ENCODE results near the gene ATAD3B. TPM values are rescaled to one million over a fixed set of nuclear protein-coding genes. Genes with fewer than 3 reads are reported as not detected.
"Not testable (repeated sequence)": the region's sequence is repeated elsewhere in the genome, so short reads cannot be mapped to it uniquely, and the experiment has no call there.

ATAD3B gene
- polyA plus RNA-seq, 1 donor (not counting 4 experiments of a cell fraction or from before 2014, with no cell fraction given), result 20.6 TPM

DNA sequence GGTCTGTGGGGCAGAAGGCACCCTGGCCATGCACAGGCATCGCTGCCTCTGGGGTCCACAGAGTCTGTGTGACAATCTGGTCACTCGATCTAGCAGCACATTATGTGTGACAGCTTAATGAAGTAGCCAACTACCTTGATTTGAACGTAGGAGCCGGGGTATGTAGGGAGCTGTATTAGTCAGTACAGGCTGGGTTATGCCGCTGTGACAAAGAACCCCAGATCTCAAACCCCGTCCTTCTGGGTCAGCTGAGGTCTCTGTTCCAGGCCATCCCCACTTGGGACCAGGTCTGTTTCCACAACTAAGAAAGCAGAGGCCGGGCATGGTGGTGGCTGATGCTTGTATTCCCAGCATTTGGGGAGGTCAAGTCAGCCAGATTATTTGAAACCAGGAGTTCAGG, 8.3 kb upstream of the ATAD3B start:
- Histone ChIP-seq H3K4me1 (ENCODE audit: control insufficient read depth, extremely low read depth, insufficient read depth, low read length) (peaks cover 12% of the 10 kb centered on the region), H3K36me3 (ENCODE audit: control insufficient read depth in 2 of 2, extremely low read depth in 1 of 2, insufficient read depth in 2 of 2, low read length in 2 of 2) (no peaks in the 10 kb centered on the region), H4K20me1 (ENCODE audit: control insufficient read depth, extremely low read depth, insufficient read depth, low read length) (no peaks in the 10 kb centered on the region), H3K9me1 (ENCODE audit: control insufficient read depth, extremely low read depth, insufficient read depth, low read length) (no peaks in the 10 kb centered on the region), H3K27me3 (ENCODE audit: control insufficient read depth, extremely low read depth, insufficient read depth, low read length) (no peaks in the 10 kb centered on the region), H3K4me3 (ENCODE audit: control insufficient read depth in 2 of 3, extremely low read depth in 1 of 3, insufficient read depth in 2 of 3, low read depth in 1 of 3, low read length in 3 of 3) (no peak overlapping the region), H2AFZ (ENCODE audit: control insufficient read depth, low read length) (no peak overlapping the region), H3K4me2 (ENCODE audit: control insufficient read depth, extremely low read depth, insufficient read depth, low read depth, low read length) (no peak overlapping the region), H3K79me2 (ENCODE audit: control insufficient read depth, insufficient read depth, low read length) (no peaks in the 10 kb centered on the region), H3K27ac (ENCODE audit: control insufficient read depth, insufficient read depth, low read length) (no peak overlapping the region), H3K9ac (ENCODE audit: control insufficient read depth, extremely low read depth, insufficient read depth, low read length) (no peak overlapping the region), H3K9me3 (ENCODE audit: control insufficient read depth, low read depth, low read length) (no peaks in the 10 kb centered on the region)
- no peak for TF ChIP-seq EZH2 (IDR thresholded peaks at IDR 0.05; ENCODE audit: low read length)
- TF ChIP-seq, protein P1, sequence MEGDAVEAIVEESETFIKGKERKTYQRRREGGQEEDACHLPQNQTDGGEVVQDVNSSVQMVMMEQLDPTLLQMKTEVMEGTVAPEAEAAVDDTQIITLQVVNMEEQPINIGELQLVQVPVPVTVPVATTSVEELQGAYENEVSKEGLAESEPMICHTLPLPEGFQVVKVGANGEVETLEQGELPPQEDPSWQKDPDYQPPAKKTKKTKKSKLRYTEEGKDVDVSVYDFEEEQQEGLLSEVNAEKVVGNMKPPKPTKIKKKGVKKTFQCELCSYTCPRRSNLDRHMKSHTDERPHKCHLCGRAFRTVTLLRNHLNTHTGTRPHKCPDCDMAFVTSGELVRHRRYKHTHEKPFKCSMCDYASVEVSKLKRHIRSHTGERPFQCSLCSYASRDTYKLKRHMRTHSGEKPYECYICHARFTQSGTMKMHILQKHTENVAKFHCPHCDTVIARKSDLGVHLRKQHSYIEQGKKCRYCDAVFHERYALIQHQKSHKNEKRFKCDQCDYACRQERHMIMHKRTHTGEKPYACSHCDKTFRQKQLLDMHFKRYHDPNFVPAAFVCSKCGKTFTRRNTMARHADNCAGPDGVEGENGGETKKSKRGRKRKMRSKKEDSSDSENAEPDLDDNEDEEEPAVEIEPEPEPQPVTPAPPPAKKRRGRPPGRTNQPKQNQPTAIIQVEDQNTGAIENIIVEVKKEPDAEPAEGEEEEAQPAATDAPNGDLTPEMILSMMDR (optimal IDR thresholded peaks at IDR 0.05 in 1 of 3, IDR thresholded peaks at IDR 0.05 in 1 of 3, conservative IDR thresholded peaks at IDR 0.05 in 1 of 3; ENCODE audit: extremely low read depth in 1 of 3, insufficient read depth in 2 of 3, low read length in 3 of 3), result no peak
- FAIRE-seq, result no peak
- dilution Hi-C loops (cut with MboI; ENCODE audit: extremely low pct_ligation_motif_present, low sequenced_read_pairs), result no loop called here
- DNase-seq (ENCODE audit: low read depth, low spot score), result no peak

DNA sequence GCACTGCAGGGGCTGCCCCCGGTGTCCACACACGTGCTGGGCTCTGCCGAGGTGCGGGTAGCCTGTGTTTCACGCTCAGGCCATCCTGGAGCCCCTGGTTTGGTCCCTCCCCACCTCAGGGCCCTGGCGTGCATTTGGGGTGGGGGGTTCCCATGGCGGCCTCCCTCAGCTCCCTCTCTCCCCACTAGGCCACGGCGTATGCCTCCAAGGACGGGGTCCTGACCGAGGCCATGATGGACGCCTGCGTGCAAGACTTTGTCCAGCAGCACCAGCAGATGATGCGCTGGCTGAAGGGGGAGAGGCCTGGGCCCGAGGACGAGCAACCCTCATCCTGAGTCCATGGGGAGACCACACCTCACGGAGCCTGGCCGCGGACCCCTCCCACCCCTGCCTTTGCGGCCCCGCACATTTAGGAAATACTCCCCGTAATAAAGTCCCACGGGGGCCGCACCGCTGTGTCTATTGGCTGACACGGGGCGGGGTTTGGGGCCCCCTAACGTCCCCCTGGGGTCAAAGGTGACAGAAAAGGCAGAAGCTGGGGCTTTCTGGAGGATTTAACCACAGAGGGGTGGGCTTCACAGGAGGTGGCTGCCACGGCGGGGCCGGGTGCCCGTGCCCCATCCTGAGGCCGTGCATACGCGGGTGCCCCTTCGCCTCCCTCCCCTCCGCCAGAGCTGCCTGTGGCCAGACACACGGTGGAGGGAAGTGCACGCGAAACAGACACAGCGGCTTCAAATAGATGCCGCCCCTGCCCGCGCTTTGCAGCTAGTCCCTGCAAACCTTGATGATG, 3.2 kb upstream of the ATAD3B start:
- dilution Hi-C loops (cut with MboI; ENCODE audit: extremely low pct_ligation_motif_present, low sequenced_read_pairs); FAIRE-seq; H3K27me3 ChIP-seq (ENCODE audit: control insufficient read depth, extremely low read depth, insufficient read depth, low read length); H3K4me3 ChIP-seq (ENCODE audit: control insufficient read depth in 2 of 3, extremely low read depth in 1 of 3, insufficient read depth in 2 of 3, low read depth in 1 of 3, low read length in 3 of 3); H3K9me1 ChIP-seq (ENCODE audit: control insufficient read depth, extremely low read depth, insufficient read depth, low read length); H3K36me3 ChIP-seq (ENCODE audit: control insufficient read depth in 2 of 2, extremely low read depth in 1 of 2, insufficient read depth in 2 of 2, low read length in 2 of 2); H3K9ac ChIP-seq (ENCODE audit: control insufficient read depth, extremely low read depth, insufficient read depth, low read length); H3K27ac ChIP-seq (ENCODE audit: control insufficient read depth, insufficient read depth, low read length); H2AFZ ChIP-seq (ENCODE audit: control insufficient read depth, low read length); DNase-seq (ENCODE audit: low read depth, low spot score); H3K4me1 ChIP-seq (ENCODE audit: control insufficient read depth, extremely low read depth, insufficient read depth, low read length); H3K4me2 ChIP-seq (ENCODE audit: control insufficient read depth, extremely low read depth, insufficient read depth, low read depth, low read length); H4K20me1 ChIP-seq (ENCODE audit: control insufficient read depth, extremely low read depth, insufficient read depth, low read length); H3K9me3 ChIP-seq (ENCODE audit: control insufficient read depth, low read depth, low read length): not testable (repeated sequence)
- H3K79me2 ChIP-seq (ENCODE audit: control insufficient read depth, insufficient read depth, low read length), result peaks cover 14% of the 10 kb centered on the region
